SJSA1 (cell line): ENCODE results near the gene GALNT10. TPM values are rescaled to one million over a fixed set of nuclear protein-coding genes. Genes with fewer than 3 reads are reported as not detected.
A peak's percentile ranks its signal among the peaks of the same experiment; 100 is the strongest.

Experiments used
- DNase-seq, 2 experiments: peaks; one replicate each; pipeline ENCODE4 v3.0.0-alpha.2; 2015 to 2020; ENCODE audit warnings: low spot score in 2 of 2, low read depth in 1 of 2
- H3K27ac ChIP-seq: fragments of 250-450 bp; sonication (Bioruptor Pico); 2 replicates; pipeline ENCODE4 v1.5.1; 2020; ENCODE audit warnings: mild to moderate bottlenecking, moderate library complexity
- H3K27me3 ChIP-seq: fragments of 250-450 bp; sonication (Bioruptor Pico); replicated peaks from 2 replicates; pipeline ENCODE4 v1.5.1; 2020; ENCODE audit warnings: mild to moderate bottlenecking, moderate library complexity
- H3K36me3 ChIP-seq: fragments of 250-450 bp; sonication (Bioruptor Pico); 2 replicates; pipeline ENCODE4 v1.5.1; 2020; ENCODE audit warnings: mild to moderate bottlenecking
- H3K4me1 ChIP-seq: fragments of 250-450 bp; sonication (Bioruptor Pico); replicated peaks from 2 replicates; pipeline ENCODE4 v1.6.1; 2021; ENCODE audit warnings: mild to moderate bottlenecking
- H3K4me3 ChIP-seq: fragments of 250-450 bp; sonication (Bioruptor Pico); 2 replicates; pipeline ENCODE4 v1.5.1; 2020; ENCODE audit warnings: mild to moderate bottlenecking
- H3K9me3 ChIP-seq: fragments of 250-450 bp; sonication (Bioruptor Pico); replicated peaks from 2 replicates; pipeline ENCODE4 v1.5.1; 2020; ENCODE audit warnings: mild to moderate bottlenecking
- total RNA-seq: library from RNA; depleted of rRNA; stranded (reverse); fragments of >200 nt; shearing (Covaris generic); gene quantifications from 2 replicates; pipeline ENCODE4 v1.2.3, GENCODE V29; 2014

GALNT10 gene
- total RNA-seq, 1 experiment from 2014 or later = 61.9 TPM

DNA sequence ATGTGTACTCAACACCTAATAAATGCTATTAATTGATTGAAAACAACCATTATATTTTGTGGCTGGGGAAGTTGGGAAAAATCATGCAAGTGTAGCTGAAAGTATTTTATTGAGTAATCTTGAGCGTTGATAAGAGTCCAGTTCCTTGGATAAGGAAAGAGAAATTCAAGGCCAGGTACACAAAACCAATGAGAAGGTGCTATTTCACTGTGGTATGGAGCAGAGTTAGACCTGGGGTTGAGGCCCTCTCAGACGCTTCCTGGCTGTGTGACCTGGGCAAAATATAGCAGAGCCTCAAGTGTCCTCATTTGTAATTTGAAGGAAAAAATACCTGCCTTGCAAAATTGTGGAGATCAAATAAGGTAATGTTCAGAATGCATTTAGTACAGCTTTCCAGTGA is 50.1 kb downstream of the GALNT10 start:
- no peaks in the 10 kb centered on the region for H3K9me3 ChIP-seq
- H3K4me1 ChIP-seq = peaks cover 15% of the 10 kb centered on the region
- peaks cover 5% of the 10 kb centered on the region; the same call in 1 of the 2 replicates for H3K36me3 ChIP-seq
- no peaks in the 10 kb centered on the region for H3K27me3 ChIP-seq
- H3K4me3 ChIP-seq = no peak overlapping the region
- no peak for DNase-seq
- H3K27ac ChIP-seq = no peak overlapping the region

DNA sequence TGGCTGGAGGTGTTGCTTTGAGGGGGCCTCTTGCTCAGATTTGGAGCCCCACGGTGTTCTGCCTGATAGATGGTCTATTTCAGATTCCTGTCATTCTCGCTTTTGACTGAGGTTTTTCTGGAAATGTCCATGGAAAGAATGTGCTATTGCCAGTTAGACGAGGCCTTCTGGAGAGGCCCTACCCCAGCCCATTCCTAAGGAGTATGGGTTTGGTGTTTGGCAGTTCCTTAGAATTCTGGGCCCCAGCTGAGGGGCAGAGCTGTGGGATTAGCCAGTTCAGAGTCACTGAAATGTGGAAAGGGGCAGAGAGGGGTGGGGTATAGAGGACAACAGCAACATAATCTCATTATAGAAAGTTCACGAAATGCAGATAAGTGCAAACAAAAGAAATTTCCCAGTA is 50.5 kb downstream of the GALNT10 start:
- DNase-seq = no peak
- no peaks in the 10 kb centered on the region for H3K27me3 ChIP-seq
- peaks cover 15% of the 10 kb centered on the region for H3K4me1 ChIP-seq
- no peak overlapping the region for H3K4me3 ChIP-seq
- H3K36me3 ChIP-seq = peaks cover 5% of the 10 kb centered on the region; the same call in 1 of the 2 replicates
- no peaks in the 10 kb centered on the region for H3K9me3 ChIP-seq
- no peak overlapping the region for H3K27ac ChIP-seq

DNA sequence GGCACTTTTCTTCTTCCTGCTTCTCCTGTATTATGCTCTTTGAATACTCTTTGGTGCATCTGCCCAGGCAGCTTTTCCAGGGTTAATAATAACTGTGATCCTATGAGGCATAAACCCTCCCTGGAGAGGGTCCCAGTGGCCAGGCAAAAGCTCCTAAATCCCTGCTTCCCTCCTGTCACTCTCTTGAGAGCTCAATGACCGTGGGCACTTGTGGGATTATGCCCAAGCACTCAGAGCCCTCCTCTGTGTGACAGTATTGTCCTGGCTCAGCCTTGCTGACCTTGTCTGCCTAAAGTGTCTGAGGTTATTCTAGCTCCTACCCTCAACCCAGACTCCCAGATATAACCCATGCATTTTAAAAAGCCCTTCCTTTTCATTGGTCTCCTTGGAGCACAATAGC is 51.9 kb downstream of the GALNT10 start:
- DNase-seq = no peak
- peaks cover 5% of the 10 kb centered on the region; the same call in 1 of the 2 replicates for H3K36me3 ChIP-seq
- H3K27me3 ChIP-seq = no peaks in the 10 kb centered on the region
- H3K9me3 ChIP-seq = no peaks in the 10 kb centered on the region
- no peak overlapping the region for H3K4me3 ChIP-seq
- no peak overlapping the region for H3K27ac ChIP-seq
- H3K4me1 ChIP-seq = peaks cover 15% of the 10 kb centered on the region

DNA sequence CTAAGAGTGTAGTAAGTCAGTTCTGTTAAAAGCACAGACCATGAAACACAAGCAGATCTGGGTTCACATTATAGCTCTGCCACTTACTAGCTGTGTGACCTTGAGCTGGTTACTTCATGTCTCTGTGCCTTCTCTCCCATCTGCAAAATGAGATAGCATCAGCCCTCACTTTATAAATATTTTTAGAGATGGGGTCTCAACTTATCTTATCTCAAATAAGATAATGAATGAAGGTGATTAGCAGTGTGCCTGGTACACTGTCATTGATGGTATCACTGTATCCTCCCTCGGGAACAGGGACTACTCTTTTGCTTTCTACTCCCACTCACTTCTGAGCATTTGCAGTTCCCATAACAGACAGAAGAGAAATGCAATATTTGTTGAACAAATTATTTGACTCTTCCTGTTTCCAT is 52.4 kb downstream of the GALNT10 start:
- H3K27ac ChIP-seq = no peak overlapping the region
- H3K27me3 ChIP-seq = no peaks in the 10 kb centered on the region
- peaks cover 15% of the 10 kb centered on the region for H3K4me1 ChIP-seq
- no peak overlapping the region for H3K4me3 ChIP-seq
- no peaks in the 10 kb centered on the region for H3K9me3 ChIP-seq
- DNase-seq = no peak
- peaks cover 5% of the 10 kb centered on the region; the same call in 1 of the 2 replicates for H3K36me3 ChIP-seq

DNA sequence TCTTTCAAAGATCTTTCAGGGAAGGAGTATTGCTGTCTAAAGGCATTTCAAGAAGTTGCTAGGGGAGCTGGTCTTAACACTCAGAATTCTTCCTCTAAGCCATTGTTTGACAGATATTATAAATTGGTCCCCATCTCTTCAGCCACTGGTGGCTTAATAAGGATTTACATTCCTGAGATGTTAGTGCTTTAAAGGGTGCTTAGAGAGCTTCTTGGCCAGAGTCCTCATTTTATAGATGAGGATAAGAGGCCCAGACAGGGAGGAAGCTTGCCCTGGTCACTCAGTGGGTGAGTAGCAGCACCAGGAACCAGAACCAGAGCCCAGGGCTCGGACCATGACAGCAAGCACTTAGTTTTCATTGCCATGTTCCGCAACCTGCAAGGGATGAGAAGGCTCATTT is 53.2 kb downstream of the GALNT10 start:
- peaks cover 15% of the 10 kb centered on the region for H3K4me1 ChIP-seq
- H3K36me3 ChIP-seq = peaks cover 5% of the 10 kb centered on the region; the same call in 1 of the 2 replicates
- no peaks in the 10 kb centered on the region for H3K27me3 ChIP-seq
- DNase-seq = peak in 1 of 2 experiments; percentile 35
- no peaks in the 10 kb centered on the region for H3K9me3 ChIP-seq
- H3K27ac ChIP-seq = no peak overlapping the region
- H3K4me3 ChIP-seq = no peak overlapping the region

DNA sequence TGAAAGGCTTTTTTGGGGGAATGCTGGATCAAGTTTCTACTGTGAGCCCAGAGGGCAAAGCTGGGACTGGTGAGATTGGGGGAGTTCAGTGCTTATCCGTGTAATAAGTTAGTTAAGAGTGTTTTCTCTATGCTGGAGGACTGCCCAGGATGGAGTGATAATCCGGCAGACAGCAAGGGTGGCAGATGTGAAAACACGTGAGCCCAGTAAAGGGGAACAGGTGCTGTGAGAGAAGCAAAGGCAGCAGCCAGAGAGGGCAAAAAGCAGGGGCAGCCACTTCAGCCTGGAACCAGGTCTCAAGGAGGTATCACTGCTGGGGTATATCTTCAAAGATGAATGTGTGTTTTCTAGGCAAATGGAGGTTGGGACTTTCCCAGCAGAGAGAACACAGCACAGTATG is 53.9 kb downstream of the GALNT10 start:
- Histone ChIP-seq H3K4me3 (no peak overlapping the region), H3K9me3 (no peaks in the 10 kb centered on the region), H3K36me3 (peaks cover 5% of the 10 kb centered on the region; the same call in 1 of the 2 replicates), H3K27ac (no peak overlapping the region), H3K27me3 (no peaks in the 10 kb centered on the region), H3K4me1 (peaks cover 15% of the 10 kb centered on the region)
- no peak for DNase-seq

DNA sequence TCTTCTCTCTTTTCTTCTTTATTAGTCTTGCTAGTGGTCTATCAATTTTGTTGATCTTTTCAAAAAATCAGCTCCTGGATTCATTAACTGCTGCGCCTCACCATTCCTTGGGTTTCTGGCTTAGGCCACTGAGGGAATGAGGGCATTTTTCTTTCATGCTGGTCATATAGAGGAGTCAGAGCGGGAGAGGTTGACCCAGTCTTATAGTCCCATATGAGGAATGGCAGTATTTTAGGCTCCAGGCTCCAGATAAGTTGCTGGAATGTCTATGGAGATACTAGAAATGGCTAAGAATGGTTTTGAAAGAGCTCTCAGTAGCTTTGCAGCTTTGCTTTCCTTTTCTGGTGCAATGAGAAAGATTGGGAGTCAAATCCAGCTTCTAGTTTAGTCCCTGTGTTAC is 58.2 kb downstream of the GALNT10 start:
- DNase-seq = no peak
- H3K4me3 ChIP-seq = no peak overlapping the region
- peaks cover 4% of the 10 kb centered on the region for H3K4me1 ChIP-seq
- no peaks in the 10 kb centered on the region for H3K9me3 ChIP-seq
- H3K36me3 ChIP-seq = no peaks in the 10 kb centered on the region; the same call in 1 of the 2 replicates
- H3K27ac ChIP-seq = no peak overlapping the region
- H3K27me3 ChIP-seq = no peaks in the 10 kb centered on the region

DNA sequence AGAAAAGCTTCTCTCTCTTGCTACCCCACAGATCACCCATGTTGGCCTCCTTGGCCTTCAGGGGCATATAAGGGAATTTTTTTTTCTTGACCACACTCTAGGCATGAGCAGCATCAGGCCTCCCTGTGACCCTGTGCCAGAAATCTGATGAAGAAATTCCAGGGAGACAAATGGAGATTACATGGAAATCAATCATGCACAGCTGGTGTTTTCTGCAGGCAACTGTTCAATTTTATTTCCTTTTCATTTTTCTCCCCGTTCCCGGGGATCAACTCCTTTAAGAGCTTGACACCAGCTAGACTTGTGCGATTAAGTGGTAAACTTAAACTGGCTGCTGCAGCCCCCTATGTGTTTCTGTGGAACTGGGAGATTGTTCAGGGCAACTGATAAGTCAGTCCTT is 59.3 kb downstream of the GALNT10 start:
- Histone ChIP-seq H3K4me1 (no peaks in the 10 kb centered on the region), H3K27ac (no peak overlapping the region), H3K36me3 (no peaks in the 10 kb centered on the region; the same call in 1 of the 2 replicates), H3K4me3 (no peak overlapping the region), H3K27me3 (no peaks in the 10 kb centered on the region), H3K9me3 (no peaks in the 10 kb centered on the region)
- no peak for DNase-seq

DNA sequence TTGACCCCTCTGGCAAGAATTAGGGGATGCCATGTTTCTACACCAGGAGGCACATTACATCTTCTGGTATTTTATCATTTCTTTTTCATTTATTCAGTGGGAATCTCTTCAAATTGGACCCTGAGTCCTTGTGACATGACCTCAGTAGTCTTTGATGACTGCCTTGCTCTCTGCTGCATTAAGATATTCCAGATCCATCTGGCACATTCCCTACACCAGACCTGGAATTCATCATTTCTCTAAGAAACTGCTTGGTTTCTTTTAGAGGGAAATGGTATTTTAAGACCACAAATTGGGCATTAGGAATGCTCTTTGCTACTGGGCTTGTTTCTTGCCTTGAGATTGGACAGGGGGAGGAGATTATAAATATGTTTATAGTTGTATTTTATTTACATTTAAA is 61.0 kb downstream of the GALNT10 start:
- H3K4me1 ChIP-seq = no peaks in the 10 kb centered on the region
- H3K36me3 ChIP-seq = no peaks in the 10 kb centered on the region; the same call in 1 of the 2 replicates
- H3K9me3 ChIP-seq = no peaks in the 10 kb centered on the region
- H3K27me3 ChIP-seq = no peaks in the 10 kb centered on the region
- no peak for DNase-seq
- no peak overlapping the region for H3K4me3 ChIP-seq
- H3K27ac ChIP-seq = no peak overlapping the region

DNA sequence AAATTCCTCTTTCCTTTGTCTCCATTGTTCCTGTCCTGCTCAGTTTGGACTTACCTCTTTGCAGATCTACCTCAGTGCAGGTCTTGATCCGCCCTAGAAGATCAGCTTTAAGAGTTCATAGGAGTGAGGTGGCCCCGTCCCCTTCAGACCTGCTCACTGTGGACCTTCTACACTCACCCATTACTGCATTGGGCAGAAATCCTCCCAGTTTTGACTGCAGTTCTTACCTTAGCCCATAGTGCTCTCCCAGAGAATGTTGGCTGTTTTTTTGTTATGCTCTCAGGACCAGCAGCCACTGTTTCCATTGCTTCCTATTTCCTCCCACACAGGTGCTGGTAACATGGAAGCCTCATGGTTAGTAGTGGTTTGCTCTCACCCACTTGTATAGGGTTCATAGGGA is 63.3 kb downstream of the GALNT10 start:
- Histone ChIP-seq H3K36me3 (no peaks in the 10 kb centered on the region; the same call in 1 of the 2 replicates), H3K27me3 (no peaks in the 10 kb centered on the region), H3K27ac (no peak overlapping the region), H3K9me3 (no peaks in the 10 kb centered on the region), H3K4me1 (no peaks in the 10 kb centered on the region), H3K4me3 (no peak overlapping the region)
- no peak for DNase-seq

DNA sequence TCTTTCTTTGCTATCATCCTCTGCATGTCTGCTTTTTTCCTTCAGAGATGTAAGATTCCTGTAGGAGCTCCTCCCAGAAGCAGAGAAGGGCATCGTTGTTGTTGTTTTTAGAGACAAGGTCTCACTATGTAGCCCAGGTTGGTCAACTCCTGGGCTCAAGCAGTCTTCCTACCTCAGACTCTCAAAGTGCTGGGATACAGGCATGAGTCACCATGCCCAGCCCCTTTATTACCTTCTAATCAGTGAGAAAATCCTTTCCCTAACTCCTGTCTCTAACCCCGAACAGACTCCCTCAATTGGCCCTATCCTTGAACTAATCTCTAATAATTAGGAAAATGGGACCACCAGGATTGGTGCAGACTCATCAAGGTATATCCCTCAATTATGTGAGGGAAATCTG is 64.4 kb downstream of the GALNT10 start:
- H3K27ac ChIP-seq = no peak overlapping the region
- H3K36me3 ChIP-seq = no peaks in the 10 kb centered on the region; the same call in 1 of the 2 replicates
- no peaks in the 10 kb centered on the region for H3K9me3 ChIP-seq
- no peak for DNase-seq
- H3K27me3 ChIP-seq = no peaks in the 10 kb centered on the region
- H3K4me1 ChIP-seq = no peaks in the 10 kb centered on the region
- no peak overlapping the region for H3K4me3 ChIP-seq

DNA sequence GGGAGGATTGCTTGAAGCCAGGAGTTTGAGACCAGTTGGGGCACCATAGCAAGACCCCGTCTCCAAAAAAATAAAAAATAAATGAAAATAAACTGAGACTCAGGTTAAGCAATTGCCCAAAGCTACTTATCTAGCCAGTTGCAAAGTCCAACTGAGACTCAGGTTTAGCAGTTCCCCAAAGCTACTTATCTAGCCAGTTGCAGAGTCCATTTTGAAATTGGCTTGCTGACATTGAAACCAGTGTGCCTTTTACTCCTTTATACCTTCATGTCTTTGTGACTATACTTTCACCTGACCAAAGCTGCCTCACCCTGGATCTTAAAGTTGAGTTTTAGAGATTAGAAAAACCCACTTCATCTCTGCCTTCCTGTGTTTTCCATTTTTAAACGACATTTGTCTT is 66.5 kb downstream of the GALNT10 start:
- H3K27me3 ChIP-seq = no peaks in the 10 kb centered on the region
- no peak for DNase-seq
- H3K36me3 ChIP-seq = peaks cover 9% of the 10 kb centered on the region
- H3K4me3 ChIP-seq = no peak overlapping the region
- H3K9me3 ChIP-seq = no peaks in the 10 kb centered on the region
- H3K4me1 ChIP-seq = no peaks in the 10 kb centered on the region
- no peak overlapping the region for H3K27ac ChIP-seq

DNA sequence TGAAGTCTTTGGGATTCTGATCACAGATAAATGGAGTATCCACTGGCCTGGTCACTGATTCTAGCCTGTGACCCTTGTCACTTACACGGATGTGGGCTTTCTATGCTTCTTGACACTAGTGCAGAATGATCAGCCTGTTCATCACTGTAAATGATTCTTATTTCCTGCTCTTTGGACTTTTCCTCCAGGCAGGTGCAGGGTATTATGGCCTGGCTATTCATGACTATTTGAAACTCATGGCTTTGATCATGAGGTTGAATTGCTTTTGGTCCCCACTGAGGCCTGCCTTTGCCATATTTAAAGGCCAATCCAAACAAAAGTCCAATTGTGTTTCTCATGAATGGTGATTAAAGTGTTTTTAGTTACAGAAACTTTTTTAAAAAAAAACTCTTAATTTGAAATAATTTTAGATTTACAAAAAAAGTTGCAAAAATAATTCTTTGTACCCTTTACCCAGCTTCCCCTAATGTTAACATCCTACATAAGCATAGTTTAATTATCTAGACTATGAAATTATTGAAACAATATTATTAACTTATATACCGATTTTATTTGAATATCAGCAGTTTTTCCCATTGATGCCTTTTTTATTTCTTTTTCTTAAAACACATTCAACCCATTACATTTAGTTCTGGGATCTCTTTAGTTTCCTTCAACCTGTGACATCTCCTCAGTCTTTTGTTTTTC is 68.1 kb downstream of the GALNT10 start:
- Histone ChIP-seq H3K36me3 (peaks cover 16% of the 10 kb centered on the region), H3K27ac (no peak overlapping the region), H3K4me3 (no peak overlapping the region), H3K4me1 (no peaks in the 10 kb centered on the region), H3K27me3 (no peaks in the 10 kb centered on the region), H3K9me3 (no peaks in the 10 kb centered on the region)
- DNase-seq = no peak

DNA sequence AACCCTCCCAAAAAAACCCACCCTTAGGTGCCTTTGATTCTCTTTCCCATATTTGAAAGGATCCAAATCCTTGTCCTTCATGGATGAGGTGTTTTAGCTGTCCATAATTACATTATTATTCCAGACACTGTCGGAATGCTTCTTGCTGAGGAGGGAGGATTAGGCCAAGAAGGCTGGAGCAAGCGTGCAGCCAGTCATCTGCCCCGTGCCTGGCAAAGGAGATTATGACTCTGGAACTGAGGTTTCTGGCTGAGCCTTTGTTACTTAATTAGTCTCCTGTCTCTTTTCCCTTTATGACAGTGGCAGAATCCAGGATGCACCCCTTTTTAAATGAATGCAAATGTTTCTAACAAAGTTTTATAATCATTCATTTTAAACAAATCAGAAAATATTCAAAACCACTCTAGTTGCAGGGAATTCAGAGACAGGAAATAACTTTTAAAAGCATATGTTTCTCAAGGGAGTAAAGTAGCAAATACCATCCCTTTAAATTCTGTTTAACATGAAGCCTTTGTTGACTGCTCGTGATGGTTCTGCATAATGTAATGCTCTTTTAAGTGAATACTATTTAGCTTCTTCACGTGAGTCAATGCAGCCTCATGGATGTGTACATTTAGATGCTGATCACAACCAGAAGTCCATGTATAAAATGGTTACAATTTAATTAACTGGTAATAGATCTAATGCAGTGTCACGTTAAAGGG is 69.8 kb downstream of the GALNT10 start:
- H3K27me3 ChIP-seq = no peaks in the 10 kb centered on the region
- H3K4me1 ChIP-seq = no peaks in the 10 kb centered on the region
- peaks cover 16% of the 10 kb centered on the region for H3K36me3 ChIP-seq
- H3K4me3 ChIP-seq = no peak overlapping the region
- H3K9me3 ChIP-seq = no peaks in the 10 kb centered on the region
- no peak overlapping the region for H3K27ac ChIP-seq
- DNase-seq = no peak
